GM12878 (cell line): ENCODE data around the gene FBXO3. TPM values are rescaled to one million over a fixed set of nuclear protein-coding genes. Genes with fewer than 3 reads are reported as not detected.

ENCODE experiments used
- ATAC-seq: fragments of 200-7000 bp; cut with Tn5 transposase; 3 replicates; pipeline ENCODE4 v1.9.1; 2020; ENCODE audit warnings: mild to moderate bottlenecking, moderate library complexity
- BruUV-seq: library from RNA; stranded (reverse); fragments of 400-500 nt; replicated peaks from 2 replicates; lab custom pipeline; 2021; lab: Mats Ljungman, UMichigan
- CTCF ChIA-PET: fragments of 300-600 bp; sonication (Branson Sonifier 250); formaldehyde crosslinking; extraction: SDS; loops from one replicate; lab custom pipeline; 2021; ENCODE audit warnings: inconsistent platforms; lab: Yijun Ruan, JAX
- POLR2A ChIA-PET: fragments of 350-600 bp; formaldehyde crosslinking; extraction: SDS; loops from one replicate; lab custom pipeline; 2021; ENCODE audit warnings: inconsistent platforms; lab: Charles Lee
- RAD21 ChIA-PET: fragments of 300-600 bp; sonication (Branson Sonifier 250); formaldehyde crosslinking; loops from one replicate; lab custom pipeline; 2023; ENCODE audit warnings: antibody characterized with exemption; ENCODE audit not compliant: unreplicated experiment; lab: Charles Lee
- SMC1A ChIA-PET: fragments of 300-600 bp; sonication (Branson Sonifier 250); formaldehyde crosslinking; loops from one replicate; lab custom pipeline; 2023; ENCODE audit not compliant: unreplicated experiment, uncharacterized antibody; lab: Charles Lee
- DNase-seq: peaks from one replicate; pipeline ENCODE4 v3.0.0-alpha.2; 2011; ENCODE audit warnings: low read depth, low spot score
- FAIRE-seq: peaks from 3 replicates; lab custom pipeline; 2011; peaks lifted over from hg19 to GRCh38; lab: Jason Lieb, UNC
- H2AFZ ChIP-seq: 2 replicates; pipeline ENCODE4 v1.6.0; 2011; ENCODE audit warnings: low read depth, low read length, control low read depth; ENCODE audit not compliant: control insufficient read depth
- H3K27ac ChIP-seq: 2 replicates; pipeline ENCODE4 v1.5.1; 2011; ENCODE audit warnings: control low read depth; ENCODE audit not compliant: control insufficient read depth, insufficient read depth
- H3K27me3 ChIP-seq, 2 experiments: replicated peaks in 1 of 2; 2 replicates each; pipeline versions ENCODE4 v1.6.0 to v1.6.1; 2011; ENCODE audit warnings: low read length in 1 of 2; ENCODE audit not compliant: control insufficient read depth in 2 of 2, insufficient read depth in 2 of 2
- H3K36me3 ChIP-seq, 2 experiments: 2 replicates each; pipeline ENCODE4 v1.5.1; 2011; ENCODE audit warnings: low read length in 1 of 2; ENCODE audit not compliant: control insufficient read depth in 2 of 2, insufficient read depth in 2 of 2
- H3K4me1 ChIP-seq: 2 replicates; pipeline ENCODE4 v1.6.1; 2011; ENCODE audit warnings: mild to moderate bottlenecking, low read length, moderate library complexity, mixed read lengths; ENCODE audit not compliant: control insufficient read depth, insufficient read depth
- H3K4me2 ChIP-seq: 2 replicates; pipeline ENCODE4 v1.6.0; 2011; ENCODE audit warnings: control low read depth; ENCODE audit not compliant: control insufficient read depth, insufficient read depth
- H3K4me3 ChIP-seq: fragments of 200-600 bp; sonication (generic); 2 replicates; pipeline ENCODE4 v1.5.1; 2016
- H3K79me2 ChIP-seq: 2 replicates; pipeline ENCODE4 v1.6.0; 2011; ENCODE audit warnings: low read length; ENCODE audit not compliant: control insufficient read depth, insufficient read depth
- H3K9ac ChIP-seq: 2 replicates; pipeline ENCODE4 v1.8.0; 2011; ENCODE audit warnings: low read length, control low read depth, mixed read lengths; ENCODE audit not compliant: control insufficient read depth, insufficient read depth
- H3K9me3 ChIP-seq: replicated peaks from 3 replicates; pipeline ENCODE4 v1.5.1; 2011; ENCODE audit warnings: mild to moderate bottlenecking, low read length; ENCODE audit not compliant: control insufficient read depth, insufficient read depth
- H4K20me1 ChIP-seq: 2 replicates; pipeline ENCODE4 v1.6.0; 2011; ENCODE audit not compliant: control insufficient read depth, insufficient read depth
- SIX5 ChIP-seq: IDR thresholded peaks from 2 replicates; pipeline ENCODE4 v1.6.1; 2011; ENCODE audit warnings: mild to moderate bottlenecking, low read depth, low read length, moderate library complexity; ENCODE audit not compliant: severe bottlenecking
- SMAD1 ChIP-seq: fragments of 450-650 bp; IDR thresholded peaks from 2 replicates; pipeline ENCODE4 v1.6.1; 2018; ENCODE audit warnings: mild to moderate bottlenecking, low read depth; ENCODE audit not compliant: partially characterized antibody
- ZNF217 ChIP-seq: fragments of 450-650 bp; IDR thresholded peaks from 2 replicates; pipeline ENCODE4 v1.6.1; 2017; ENCODE audit warnings: antibody characterized with exemption, mild to moderate bottlenecking
- ZNF274 ChIP-seq: IDR thresholded peaks from one replicate; pipeline ENCODE4 v1.8.0; 2011; ENCODE audit not compliant: insufficient read length, insufficient read depth
- WGBS: methylation state at CpG from one replicate; pipeline ENCODE4 v1.1.6; 2016; ENCODE audit warnings: low lambda C conversion rate; ENCODE audit not compliant: insufficient replicate concordance, insufficient coverage; ENCODE audit errors: missing lambda C conversion rate; 5-methylcytosine and 5-hydroxymethylcytosine counted together
- in situ Hi-C: fragments of 300-500 bp; cut with MboI; formaldehyde crosslinking; loops from 9 replicates; pipeline ENCODE4 v1.14.3; 2018; ENCODE audit warnings: mixed read lengths
- intact Hi-C: fragments of 100-400 bp; cut with micrococcal nuclease; formaldehyde crosslinking; loops from one replicate; pipeline ENCODE4 v1.14.2; 2022; ENCODE audit not compliant: unreplicated experiment
- polyA plus RNA-seq, 11 experiments: library from polyadenylated mRNA; depleted of rRNA in 4 of 11; unstranded in 6 of 11; stranded (reverse) in 5 of 11; fragments of >200 nt; fragmentation: Nextera tagmentation in 4 of 11; fragmentation: Illumina TruSeq in 1 of 11; extraction: Ambion mirVana in 4 of 11; extraction: Trizol in 1 of 11; gene quantifications; 1 replicate in 1 of 11; 2 replicates in 10 of 11; pipeline versions ENCODE4 v1.2.1 to v1.2.3, GENCODE V29; 2011 to 2016; ENCODE audit warnings: inconsistent platforms in 2 of 11, missing spikeins in 2 of 11, low read depth in 1 of 11
- total RNA-seq, 4 experiments: library from RNA; depleted of rRNA in 3 of 4; stranded (reverse); fragments of >200 nt in 3 of 4; fragmentation: Illumina TruSeq in 1 of 4; extraction: Trizol in 1 of 4; gene quantifications; 2 replicates each; pipeline versions ENCODE4 v1.2.1 to v1.2.3, GENCODE V29; 2013 to 2021
- TF ChIP-seq, protein P1 (sequence below): fragments of 450-650 bp; formaldehyde crosslinking; IDR thresholded peaks from 2 replicates; pipeline ENCODE4 v1.4.0; 2022; ENCODE audit warnings: mild to moderate bottlenecking, moderate library complexity

FBXO3 gene
- total and polyA plus RNA-seq, 10 of the 15 experiments (the other 5 are each of a cell fraction or from before 2014, with no cell fraction given): 8.9 to 33.4 (median 13.8) TPM

DNA sequence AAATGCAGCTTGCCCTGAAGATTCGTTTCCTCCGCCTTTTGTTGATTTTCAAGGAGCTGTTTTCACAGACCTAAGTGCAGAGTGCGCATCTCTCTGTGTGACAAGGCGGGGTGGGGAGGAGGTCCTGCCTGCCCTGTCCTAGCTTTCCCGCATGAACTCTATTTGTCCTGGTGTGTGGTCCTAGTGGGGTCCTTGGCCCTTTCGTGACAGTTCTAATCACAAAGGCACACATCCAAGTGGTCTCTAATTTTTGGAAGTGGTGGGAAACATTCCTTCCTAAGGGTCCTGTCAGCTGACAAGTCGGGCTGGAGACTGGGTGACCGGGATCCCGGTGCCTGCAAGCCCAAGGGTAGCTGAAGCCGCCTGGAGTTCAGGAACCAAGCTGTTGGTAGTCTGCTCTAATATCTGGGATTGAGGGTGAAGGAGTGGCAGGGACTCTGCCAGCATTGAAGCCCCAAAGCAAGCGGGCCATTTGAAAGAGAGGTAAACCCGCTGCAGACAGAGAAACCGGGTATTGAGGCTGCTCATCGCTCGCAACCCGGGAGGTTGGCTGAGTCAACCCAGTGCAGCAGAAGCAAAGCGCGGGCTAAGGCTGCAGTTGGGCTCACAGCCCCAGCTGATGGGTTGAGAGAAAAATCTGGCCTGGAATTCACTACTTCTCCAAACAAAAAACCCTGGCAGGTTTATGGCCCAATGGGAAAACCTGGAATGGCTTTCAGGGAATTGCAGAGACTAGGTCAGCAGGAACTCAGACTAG, 28.1 kb upstream of the FBXO3 start:
- in situ Hi-C loops: no loop called here
- DNase-seq: no peak
- Histone ChIP-seq H4K20me1 (no peaks in the 10 kb centered on the region), H3K79me2 (no peaks in the 10 kb centered on the region), H3K4me3 (no peak overlapping the region), H3K9me3 (no peaks in the 10 kb centered on the region), H3K4me1 (no peaks in the 10 kb centered on the region), H3K4me2 (no peak overlapping the region), H3K36me3 (no peaks in the 10 kb centered on the region), H3K27ac (no peak overlapping the region), H3K9ac (no peak overlapping the region), H3K27me3 (peaks cover 6 to 15% of the 10 kb centered on the region in 2 experiments; a peak in 3 of 4 replicates), H2AFZ (no peak overlapping the region; the same call in 1 of the 2 replicates)
- no peak for FAIRE-seq
- peak; percentile 81 for ATAC-seq
- intact Hi-C loops: no loop called here
- ChIA-PET SMC1A (interaction anchor here (0.8 to 1.4 kb wide), 5 partner anchors 18 to 78 kb away, joined by 3 to 4 read pairs (median 3); no protein-coding TSS in a partner anchor), CTCF (interaction anchor here (0.7 to 1.6 kb wide), 5 partner anchors 8 to 87 kb away, joined by 3 to 5 read pairs (median 3); no protein-coding TSS in a partner anchor), POLR2A (interaction anchor here (0.6 kb wide), 1 partner anchor 27 kb away, joined by 3 read pairs; no protein-coding TSS in a partner anchor), RAD21 (no interaction called here)
- WGBS: 7% methylated on average over 18 of the region's 18 CpGs
- BruUV-seq: no TSS peak
- TF ChIP-seq ZNF217 (no peak), SIX5 (no peak), SMAD1 (no peak), ZNF274 (no peak)
- TF ChIP-seq, protein P1, sequence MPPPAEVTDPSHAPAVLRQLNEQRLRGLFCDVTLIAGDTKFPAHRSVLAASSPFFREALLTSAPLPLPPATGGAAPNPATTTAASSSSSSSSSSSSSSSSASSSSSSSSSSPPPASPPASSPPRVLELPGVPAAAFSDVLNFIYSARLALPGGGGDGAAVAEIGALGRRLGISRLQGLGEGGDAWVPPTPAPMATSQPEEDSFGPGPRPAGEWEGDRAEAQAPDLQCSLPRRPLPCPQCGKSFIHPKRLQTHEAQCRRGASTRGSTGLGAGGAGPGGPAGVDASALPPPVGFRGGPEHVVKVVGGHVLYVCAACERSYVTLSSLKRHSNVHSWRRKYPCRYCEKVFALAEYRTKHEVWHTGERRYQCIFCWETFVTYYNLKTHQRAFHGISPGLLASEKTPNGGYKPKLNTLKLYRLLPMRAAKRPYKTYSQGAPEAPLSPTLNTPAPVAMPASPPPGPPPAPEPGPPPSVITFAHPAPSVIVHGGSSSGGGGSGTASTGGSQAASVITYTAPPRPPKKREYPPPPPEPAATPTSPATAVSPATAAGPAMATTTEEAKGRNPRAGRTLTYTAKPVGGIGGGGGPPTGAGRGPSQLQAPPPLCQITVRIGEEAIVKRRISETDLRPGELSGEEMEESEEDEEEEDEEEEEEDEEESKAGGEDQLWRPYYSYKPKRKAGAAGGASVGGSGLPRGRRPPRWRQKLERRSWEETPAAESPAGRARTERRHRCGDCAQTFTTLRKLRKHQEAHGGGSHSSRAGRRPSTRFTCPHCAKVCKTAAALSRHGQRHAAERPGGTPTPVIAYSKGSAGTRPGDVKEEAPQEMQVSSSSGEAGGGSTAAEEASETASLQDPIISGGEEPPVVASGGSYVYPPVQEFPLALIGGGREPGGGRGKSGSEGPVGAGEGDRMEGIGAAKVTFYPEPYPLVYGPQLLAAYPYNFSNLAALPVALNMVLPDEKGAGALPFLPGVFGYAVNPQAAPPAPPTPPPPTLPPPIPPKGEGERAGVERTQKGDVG (CRISPR knock-in tag): no peak
